Suprapubic skin (tissue), 4 donors: Measurements from ENCODE around the gene CIB4. TPM values are rescaled to one million over a fixed set of nuclear protein-coding genes. Genes with fewer than 3 reads are reported as not detected.

Experiments
- DNase-seq, 2 donors: peaks; one replicate each; pipeline ENCODE4 v3.0.0-alpha.2; 2019; ENCODE audit warnings: low spot score in 2 of 2
- H3K27ac ChIP-seq: fragments of 200-600 bp; sonication (generic); one replicate; pipeline ENCODE4 v1.5.1; 2019
- H3K27me3 ChIP-seq: fragments of 200-600 bp; sonication (generic); one replicate; pipeline ENCODE4 v1.5.1; 2019
- H3K36me3 ChIP-seq: fragments of 200-600 bp; sonication (generic); one replicate; pipeline ENCODE4 v1.5.1; 2019
- H3K4me1 ChIP-seq: fragments of 200-600 bp; sonication (generic); one replicate; pipeline ENCODE4 v1.5.1; 2019
- H3K4me3 ChIP-seq: fragments of 200-600 bp; sonication (generic); one replicate; pipeline ENCODE4 v1.5.1; 2019; ENCODE audit warnings: mild to moderate bottlenecking
- H3K9me3 ChIP-seq: fragments of 200-600 bp; sonication (generic); one replicate; pipeline ENCODE4 v1.5.1; 2019
- EP300 ChIP-seq: sonication (generic); formaldehyde crosslinking; IDR thresholded peaks from one replicate; pipeline ENCODE4 v1.6.1; 2017; ENCODE audit warnings: antibody characterized with exemption
- POLR2A ChIP-seq, 2 donors: fragments of 450-650 bp; IDR thresholded peaks; one replicate each; pipeline ENCODE4 v1.6.1; 2017; ENCODE audit warnings: antibody characterized with exemption in 2 of 2, mild to moderate bottlenecking in 2 of 2, moderate library complexity in 2 of 2
- POLR2AphosphoS5 ChIP-seq, 3 donors: sonication (generic); formaldehyde crosslinking; IDR thresholded peaks; one replicate each; pipeline ENCODE4 v1.6.1; 2017; ENCODE audit warnings: antibody characterized with exemption in 3 of 3
- WGBS: methylation state at CpG from one replicate; pipeline ENCODE4 v1.1.5; 2018; 5-methylcytosine and 5-hydroxymethylcytosine counted together
- total RNA-seq, 4 donors: library from RNA; depleted of rRNA; stranded (reverse); fragments of >200 nt; gene quantifications; one replicate each; pipeline ENCODE4 v1.1.0, GENCODE V29; 2016
- TF ChIP-seq, protein P1 (sequence below), 2 donors: fragments of 200-600 bp in 1 of 2; fragments of 450-650 bp in 1 of 2; sonication (generic) in 1 of 2; IDR thresholded peaks; one replicate each; pipeline ENCODE4 v1.5.1; 2016 to 2019; ENCODE audit warnings: antibody characterized with exemption in 2 of 2, mild to moderate bottlenecking in 1 of 2, moderate library complexity in 1 of 2

CIB4 gene
- total RNA-seq, 4 donors from 2014 or later, result not detected

GRCh38 chr2:26628561-26629345 is 12.4 kb downstream of the CIB4 start:
- TF ChIP-seq EP300 (no peak), POLR2A (IDR thresholded peaks at IDR 0.05) (no peak), POLR2AphosphoS5 (IDR thresholded peaks at IDR 0.05) (no peak)
- TF ChIP-seq, protein P1, sequence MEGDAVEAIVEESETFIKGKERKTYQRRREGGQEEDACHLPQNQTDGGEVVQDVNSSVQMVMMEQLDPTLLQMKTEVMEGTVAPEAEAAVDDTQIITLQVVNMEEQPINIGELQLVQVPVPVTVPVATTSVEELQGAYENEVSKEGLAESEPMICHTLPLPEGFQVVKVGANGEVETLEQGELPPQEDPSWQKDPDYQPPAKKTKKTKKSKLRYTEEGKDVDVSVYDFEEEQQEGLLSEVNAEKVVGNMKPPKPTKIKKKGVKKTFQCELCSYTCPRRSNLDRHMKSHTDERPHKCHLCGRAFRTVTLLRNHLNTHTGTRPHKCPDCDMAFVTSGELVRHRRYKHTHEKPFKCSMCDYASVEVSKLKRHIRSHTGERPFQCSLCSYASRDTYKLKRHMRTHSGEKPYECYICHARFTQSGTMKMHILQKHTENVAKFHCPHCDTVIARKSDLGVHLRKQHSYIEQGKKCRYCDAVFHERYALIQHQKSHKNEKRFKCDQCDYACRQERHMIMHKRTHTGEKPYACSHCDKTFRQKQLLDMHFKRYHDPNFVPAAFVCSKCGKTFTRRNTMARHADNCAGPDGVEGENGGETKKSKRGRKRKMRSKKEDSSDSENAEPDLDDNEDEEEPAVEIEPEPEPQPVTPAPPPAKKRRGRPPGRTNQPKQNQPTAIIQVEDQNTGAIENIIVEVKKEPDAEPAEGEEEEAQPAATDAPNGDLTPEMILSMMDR (IDR thresholded peaks at IDR 0.05), result no peak
- Histone ChIP-seq H3K9me3 (no peaks in the 10 kb centered on the region), H3K4me3 (no peak overlapping the region), H3K27ac (no peak overlapping the region), H3K27me3 (peaks cover 6% of the 10 kb centered on the region), H3K36me3 (no peaks in the 10 kb centered on the region), H3K4me1 (no peaks in the 10 kb centered on the region)
- DNase-seq, result no peak
- WGBS, result 85% methylated on average over 7 of the region's 9 CpGs

DNA sequence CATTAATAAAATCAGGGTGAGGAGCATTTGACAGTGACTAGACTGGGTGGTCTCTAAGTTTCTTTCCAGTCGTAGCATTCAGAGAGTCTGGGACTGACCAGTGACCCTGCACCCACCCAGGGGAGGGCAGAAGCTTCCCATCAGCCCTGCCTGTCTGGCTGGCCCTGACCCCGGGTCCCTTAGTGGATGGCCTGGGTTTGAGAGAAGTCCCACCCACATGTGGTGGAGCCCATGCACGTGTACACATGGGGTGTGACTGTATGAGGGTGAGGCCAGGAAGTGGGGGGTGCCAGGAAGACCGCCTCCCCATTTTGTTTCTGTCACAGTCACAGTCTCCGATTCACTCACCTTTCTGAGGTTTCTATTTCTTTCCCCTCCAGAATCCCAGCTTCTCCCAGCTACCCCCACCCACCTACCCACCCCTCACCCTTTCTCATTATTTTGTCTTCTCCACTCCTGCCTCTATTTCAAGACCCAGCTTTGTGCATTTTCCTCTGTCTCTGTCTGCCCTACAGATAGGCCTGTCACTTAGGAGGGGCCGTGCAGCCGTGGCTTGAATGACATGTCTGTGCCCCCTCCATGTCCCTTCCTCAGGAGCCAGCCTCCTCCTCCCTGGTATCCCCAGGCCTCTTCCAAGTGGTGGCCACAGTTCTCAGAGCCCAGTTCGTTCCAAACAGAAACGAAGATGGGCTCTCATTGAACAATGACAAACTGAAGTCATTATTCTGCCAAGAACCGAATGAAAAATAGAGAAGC is 13.6 kb downstream of the CIB4 start:
- no peaks in the 10 kb centered on the region for H3K9me3 ChIP-seq
- no peak for TF ChIP-seq EP300
- no peak for TF ChIP-seq POLR2AphosphoS5 (IDR thresholded peaks at IDR 0.05)
- TF ChIP-seq, protein P1 (IDR thresholded peaks at IDR 0.05), result no peak
- TF ChIP-seq POLR2A (IDR thresholded peaks at IDR 0.05), result no peak
- DNase-seq, result no peak
- H3K36me3 ChIP-seq, result no peaks in the 10 kb centered on the region
- no peaks in the 10 kb centered on the region for H3K4me1 ChIP-seq
- no peak overlapping the region for H3K4me3 ChIP-seq
- WGBS, result 79% methylated on average over 9 of the region's 10 CpGs
- peaks cover 6% of the 10 kb centered on the region for H3K27me3 ChIP-seq
- H3K27ac ChIP-seq, result no peak overlapping the region

DNA sequence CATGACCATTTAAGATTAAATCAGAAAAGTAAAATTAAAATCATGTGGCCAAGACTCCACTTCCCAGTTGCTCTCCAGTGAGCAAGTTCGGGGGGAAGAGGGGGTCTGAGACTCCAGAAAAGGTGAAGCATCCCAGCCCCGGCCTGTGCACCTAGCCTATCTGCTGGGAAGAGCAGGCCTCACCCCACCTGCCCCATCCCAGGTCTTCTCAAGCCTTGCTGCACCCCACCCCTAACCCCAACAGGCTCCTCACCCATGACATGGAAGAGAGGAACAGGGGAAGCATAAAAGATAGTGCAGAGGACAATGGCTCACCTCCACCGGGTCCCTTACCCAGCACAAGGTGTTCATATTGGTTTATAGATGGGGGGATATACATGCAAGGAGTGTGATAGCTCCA is 14.6 kb downstream of the CIB4 start:
- H3K9me3 ChIP-seq, result no peaks in the 10 kb centered on the region
- no peak overlapping the region for H3K27ac ChIP-seq
- no peaks in the 10 kb centered on the region for H3K4me1 ChIP-seq
- no peak for TF ChIP-seq POLR2AphosphoS5 (IDR thresholded peaks at IDR 0.05)
- TF ChIP-seq, protein P1 (IDR thresholded peaks at IDR 0.05), result no peak
- no peak for TF ChIP-seq EP300
- TF ChIP-seq POLR2A (IDR thresholded peaks at IDR 0.05), result no peak
- peak in 1 of 2 donors; percentile 34 for DNase-seq
- no peaks in the 10 kb centered on the region for H3K36me3 ChIP-seq
- no peaks in the 10 kb centered on the region for H3K27me3 ChIP-seq
- 94% methylated on average over 3 of the region's 3 CpGs for WGBS
- no peak overlapping the region for H3K4me3 ChIP-seq

DNA sequence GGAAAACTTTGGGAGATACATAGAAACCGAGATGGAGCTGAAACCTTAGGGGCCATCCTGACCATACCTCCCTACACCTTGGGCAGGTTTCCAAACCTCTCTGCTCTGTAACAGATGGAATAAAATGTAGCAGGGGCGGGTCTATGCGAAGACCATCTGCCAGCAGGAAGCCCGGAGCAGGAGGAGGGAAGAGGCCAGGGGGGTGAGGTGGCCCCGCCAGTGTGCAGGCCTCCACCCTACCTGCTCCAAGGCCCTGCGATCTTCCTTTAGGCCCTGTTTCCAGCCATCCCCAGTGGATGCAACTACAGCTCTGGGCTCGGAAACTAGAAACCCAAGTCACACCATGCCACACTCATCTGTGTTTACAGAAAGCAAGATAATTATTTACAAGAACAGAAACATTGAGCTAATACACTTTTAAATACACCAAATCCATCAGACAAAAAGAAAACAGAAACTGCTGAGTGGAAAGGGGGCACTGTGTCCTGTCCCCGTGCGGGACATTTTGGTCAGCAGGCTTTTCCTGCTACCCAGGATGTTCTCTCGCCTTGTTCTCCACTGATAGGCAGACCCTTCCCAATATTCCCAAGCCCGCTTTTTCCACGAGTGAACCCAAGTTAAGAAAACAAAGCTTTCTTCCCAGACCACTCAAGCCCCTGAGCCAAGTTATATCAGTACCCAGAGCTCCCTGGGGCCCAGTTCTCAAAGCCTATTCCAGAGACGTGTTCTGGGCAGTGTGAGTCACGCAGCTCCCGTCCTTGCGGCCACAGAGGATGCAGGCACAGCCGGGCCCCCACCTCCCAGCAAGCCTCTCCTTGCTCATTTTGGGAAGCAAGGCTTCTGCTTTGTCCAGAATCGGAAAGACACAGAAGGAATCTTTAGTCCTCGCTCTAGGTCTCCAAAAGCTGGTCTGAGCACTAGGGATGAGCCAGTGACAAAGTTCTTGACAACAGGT is 17.3 kb downstream of the CIB4 start:
- DNase-seq, result peak; percentile 31 to 40
- Histone ChIP-seq H3K4me3 (no peak overlapping the region), H3K36me3 (no peaks in the 10 kb centered on the region), H3K27me3 (peaks cover 17% of the 10 kb centered on the region), H3K4me1 (no peaks in the 10 kb centered on the region), H3K27ac (no peak overlapping the region), H3K9me3 (no peaks in the 10 kb centered on the region)
- TF ChIP-seq, protein P1 (IDR thresholded peaks at IDR 0.05), result no peak
- TF ChIP-seq POLR2A (IDR thresholded peaks at IDR 0.05) (no peak), POLR2AphosphoS5 (IDR thresholded peaks at IDR 0.05) (no peak), EP300 (no peak)
- WGBS, result 73% methylated on average over 17 of the region's 19 CpGs
